Dendritic cell treated with granulocyte-macrophage colony-stimulating factor and Interleukin-4, amounts not matched to agents 40 ng/mL and 50 ng/mL, for 4 days (primary cell): Measurements from ENCODE around the gene NLRP6.
"Not testable (repeated sequence)": the region's sequence is repeated elsewhere in the genome, so short reads cannot be mapped to it uniquely, and the experiment has no call there.

ENCODE experiments used
- H3K27ac Mint-ChIP-seq: one replicate; pipeline ENCODE4 v1.8.0; 2022; ENCODE audit warnings: mild to moderate bottlenecking, mixed read lengths
- H3K27me3 Mint-ChIP-seq: one replicate; pipeline ENCODE4 v1.8.0; 2022; ENCODE audit warnings: mild to moderate bottlenecking, mixed read lengths
- H3K36me3 Mint-ChIP-seq: one replicate; pipeline ENCODE4 v1.8.0; 2022; ENCODE audit warnings: low read depth, mixed read lengths
- H3K4me1 Mint-ChIP-seq: one replicate; pipeline ENCODE4 v1.8.0; 2022; ENCODE audit warnings: low read depth, mixed read lengths
- H3K4me3 Mint-ChIP-seq: one replicate; pipeline ENCODE4 v1.8.0; 2022; ENCODE audit warnings: mild to moderate bottlenecking, moderate library complexity, mixed read lengths
- H3K9me3 Mint-ChIP-seq: one replicate; pipeline ENCODE4 v1.8.0; 2022; ENCODE audit warnings: mixed read lengths
- intact Hi-C: fragments of 100-400 bp; cut with micrococcal nuclease; formaldehyde crosslinking; loops from one replicate; pipeline ENCODE4 v1.15.0; 2022

Gene NLRP6

DNA sequence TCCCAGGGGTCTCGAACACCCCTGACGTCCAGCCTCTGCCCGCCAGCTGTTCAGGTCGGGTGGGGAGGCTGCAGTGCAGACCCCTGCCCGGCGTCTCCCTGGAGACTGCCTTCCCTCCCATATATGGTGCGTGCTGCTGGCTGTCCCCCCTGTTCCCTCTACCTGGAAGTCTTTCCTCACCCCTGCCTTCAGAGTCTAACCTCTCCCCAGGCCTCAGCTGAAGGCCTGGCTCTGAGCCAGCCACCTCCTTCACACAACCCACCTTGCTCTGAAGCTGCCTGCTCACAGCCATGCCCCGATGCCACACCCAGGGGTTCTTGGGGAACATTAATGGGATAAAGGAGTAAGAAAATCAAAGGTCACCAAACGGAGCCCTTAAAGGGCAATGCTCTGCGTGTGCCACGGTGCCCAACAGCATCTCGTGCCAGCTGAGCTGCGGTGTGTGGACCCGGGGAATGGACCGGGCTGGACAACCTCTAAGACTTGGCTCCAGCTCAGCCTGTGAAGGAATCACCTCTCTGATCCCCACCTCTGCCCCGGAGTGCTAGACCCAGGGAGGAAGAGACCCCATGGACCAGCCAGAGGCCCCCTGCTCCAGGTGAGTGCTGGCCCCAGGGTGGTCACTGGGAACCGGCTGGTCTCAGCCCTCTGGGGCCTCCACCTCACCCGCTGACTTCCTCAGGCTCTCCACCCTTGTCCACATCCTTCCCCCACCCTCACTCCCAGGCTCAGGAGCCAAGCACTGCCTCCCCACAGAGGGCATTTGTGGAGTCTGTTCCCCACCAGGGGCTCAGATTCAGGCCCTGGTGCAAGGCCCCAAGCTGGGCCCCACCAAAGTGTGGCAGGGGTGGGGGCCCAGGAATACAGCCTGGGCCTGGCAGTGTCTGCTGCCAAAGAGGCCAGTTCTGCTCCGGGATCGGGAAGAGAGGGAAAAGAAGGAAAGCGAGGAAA, at the start of gene NLRP6:
Gene NLRP6, plus strand, starts transcription at position 407 of the 951 bp plus-strand sequence. Its CDS starts 163 bp downstream, at position 570.
- no peaks in the 10 kb centered on the region for H3K36me3 Mint-ChIP-seq
- H3K27me3 Mint-ChIP-seq: peaks cover 69% of the 10 kb centered on the region
- intact Hi-C loops: no loop called here
- H3K27ac Mint-ChIP-seq: peak within 1 kb of the TSS; percentile 58
- H3K4me1 Mint-ChIP-seq: peaks cover 64% of the 10 kb centered on the region
- no peak within 1 kb of the TSS for H3K4me3 Mint-ChIP-seq
- no peaks in the 10 kb centered on the region for H3K9me3 Mint-ChIP-seq

DNA sequence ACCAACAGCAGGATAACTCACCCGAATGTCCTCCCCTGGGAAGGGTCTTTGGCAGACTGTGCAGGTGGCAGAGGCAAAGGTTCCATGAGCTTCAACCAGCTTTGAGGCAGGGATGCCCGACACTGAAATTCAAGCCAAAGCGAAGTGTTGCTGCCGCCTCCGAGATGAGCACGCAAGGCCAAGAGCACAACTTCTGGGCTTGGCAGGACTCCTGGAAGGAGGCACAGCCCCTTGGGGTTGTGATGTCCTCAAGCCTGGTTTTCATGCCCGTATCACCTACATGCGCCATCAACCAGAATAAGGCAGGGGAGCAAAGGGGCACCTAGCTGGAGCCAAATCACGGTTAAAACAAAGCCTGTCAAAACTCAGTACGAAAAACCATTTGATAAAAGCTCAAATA, 47.8 kb upstream of the NLRP6 start:
- Mint-ChIP-seq H3K36me3 (peaks cover 38% of the 10 kb centered on the region), H3K4me3 (no peak overlapping the region), H3K27ac (no peak overlapping the region), H3K9me3 (no peaks in the 10 kb centered on the region), H3K4me1 (peaks cover 7% of the 10 kb centered on the region), H3K27me3 (no peaks in the 10 kb centered on the region)
- intact Hi-C loops: no loop called here

DNA sequence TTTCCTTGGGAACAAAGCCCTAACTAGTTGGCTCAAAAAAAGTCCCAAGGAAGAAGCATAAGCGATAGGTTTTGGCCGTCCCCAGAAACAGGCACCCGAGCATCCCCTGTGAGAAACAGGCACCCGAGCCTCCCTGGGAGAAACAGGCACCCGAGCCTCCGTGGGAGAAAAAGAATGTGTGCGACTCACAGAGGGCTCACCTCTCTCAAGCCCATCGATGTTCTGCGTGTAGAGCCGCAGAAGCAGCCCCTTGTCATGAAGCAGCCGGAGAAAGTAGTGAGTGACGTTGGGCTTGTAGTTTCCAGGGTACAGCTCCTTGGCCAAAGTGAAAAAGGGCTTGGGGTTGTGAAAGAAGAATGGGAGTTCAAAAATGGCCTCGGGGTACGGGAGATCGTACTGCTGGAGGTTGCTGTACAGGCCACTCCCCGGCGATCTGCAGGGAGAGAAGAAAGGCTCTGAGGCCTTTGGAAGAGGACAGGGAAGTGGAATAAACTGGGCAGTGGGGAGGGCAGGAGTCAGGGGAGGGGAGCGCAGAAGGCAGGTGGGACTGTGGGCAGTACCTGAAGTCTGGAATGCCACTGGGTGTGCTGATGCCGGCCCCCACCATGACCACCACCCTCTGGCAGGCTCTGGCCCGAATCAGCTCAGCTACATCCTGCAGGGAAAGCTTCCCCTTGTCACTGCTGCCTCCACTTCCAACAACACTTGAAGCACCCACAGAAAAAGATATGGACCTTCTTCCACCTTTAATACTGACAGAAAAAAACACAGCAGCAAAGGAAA, 45.2 kb upstream of the NLRP6 start:
- Mint-ChIP-seq H3K36me3 (peaks cover 40% of the 10 kb centered on the region), H3K4me1 (peaks cover 11% of the 10 kb centered on the region), H3K4me3 (no peak overlapping the region), H3K27me3 (no peaks in the 10 kb centered on the region), H3K9me3 (no peaks in the 10 kb centered on the region), H3K27ac (no peak overlapping the region)
- intact Hi-C loops: no loop called here

DNA sequence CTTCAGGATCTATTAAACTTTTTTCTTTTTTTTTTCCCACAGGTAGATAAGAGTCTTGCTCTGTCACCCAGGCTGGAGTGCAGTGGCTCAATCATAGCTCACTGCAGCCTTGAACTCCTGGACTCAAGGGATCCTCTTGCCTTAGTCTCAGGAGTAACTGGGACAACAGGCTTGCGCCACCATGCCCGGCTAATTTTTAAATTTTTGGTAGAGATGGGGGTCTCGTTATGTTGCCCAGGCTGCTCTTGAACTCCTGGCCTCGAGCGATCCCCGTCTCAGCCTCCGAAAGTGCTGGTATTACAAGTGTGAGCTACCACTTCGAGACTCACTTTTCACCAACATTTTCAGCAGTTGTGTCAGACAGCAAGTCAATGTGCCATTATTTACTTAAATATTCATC, 43.0 kb upstream of the NLRP6 start:
- Mint-ChIP-seq H3K9me3 (no peaks in the 10 kb centered on the region), H3K36me3 (peaks cover 41% of the 10 kb centered on the region), H3K27me3 (no peaks in the 10 kb centered on the region), H3K27ac (peak overlapping the region; percentile 96), H3K4me1 (peaks cover 19% of the 10 kb centered on the region), H3K4me3 (peak overlapping the region; percentile 87)
- intact Hi-C loops: no loop called here

DNA sequence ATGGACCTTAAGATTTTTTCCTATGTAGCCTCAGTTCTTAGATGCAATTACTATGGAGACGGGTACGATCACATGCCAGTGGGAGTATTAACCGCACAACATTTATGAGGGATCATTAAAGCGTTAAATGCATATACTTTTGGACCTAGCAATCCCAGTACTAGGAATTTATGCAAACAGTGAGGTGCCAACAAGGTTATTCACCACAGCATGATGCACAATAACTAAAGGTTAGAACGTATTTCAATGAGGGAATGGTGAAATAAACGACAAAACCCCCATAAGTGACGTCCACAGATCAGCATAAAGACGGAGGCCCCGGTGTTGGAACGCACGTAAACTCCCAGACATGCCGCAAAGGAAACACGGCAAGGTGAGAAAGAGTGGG, 42.6 kb upstream of the NLRP6 start:
- H3K27me3 Mint-ChIP-seq: no peaks in the 10 kb centered on the region
- H3K27ac Mint-ChIP-seq: peak overlapping the region; percentile 96
- H3K9me3 Mint-ChIP-seq: no peaks in the 10 kb centered on the region
- intact Hi-C loops: no loop called here
- H3K4me3 Mint-ChIP-seq: peak overlapping the region; percentile 87
- peaks cover 19% of the 10 kb centered on the region for H3K4me1 Mint-ChIP-seq
- peaks cover 41% of the 10 kb centered on the region for H3K36me3 Mint-ChIP-seq

DNA sequence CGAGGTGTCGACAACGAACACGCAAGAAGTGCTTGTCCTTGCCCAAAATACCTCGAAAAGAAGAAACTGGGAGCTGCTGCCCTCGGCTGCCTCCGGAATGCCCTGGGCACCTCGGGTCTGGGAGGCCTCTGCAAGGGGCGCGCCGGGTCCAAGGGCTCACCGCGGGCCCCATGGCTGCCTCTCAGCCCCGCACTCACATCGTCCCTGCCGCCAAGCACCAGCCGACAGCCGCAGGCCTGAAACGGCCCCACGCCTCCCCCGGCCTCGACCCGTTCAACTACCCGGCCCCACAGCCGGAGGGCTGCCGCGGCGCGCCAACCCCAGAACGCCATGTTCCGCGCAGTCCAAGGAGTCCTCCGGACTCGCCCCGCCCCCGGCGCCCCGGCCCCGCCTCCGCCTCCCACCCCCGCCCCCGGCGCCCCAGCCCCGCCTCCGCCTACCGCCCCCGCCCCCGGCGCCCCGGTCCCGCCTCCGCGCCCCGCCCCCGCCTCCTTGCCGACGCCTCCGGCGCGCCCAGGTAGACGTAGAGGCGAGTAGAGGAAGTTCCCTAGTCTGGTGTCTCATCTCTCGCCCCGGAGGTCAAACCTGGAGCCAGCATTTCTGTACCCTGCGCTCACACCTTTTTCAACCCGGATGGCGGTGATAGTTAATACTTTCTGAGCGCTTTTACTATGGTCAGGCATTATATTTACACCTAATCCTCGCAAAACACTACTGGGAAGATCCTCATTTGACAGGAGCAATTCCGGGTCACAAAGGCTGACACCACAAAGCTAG, 42.0 kb upstream of the NLRP6 start, which contains the start of gene SIRT3:
Gene SIRT3, minus strand, starts transcription at position 346 of the 777 bp plus-strand sequence. Its CDS starts 14 bp downstream, at position 332.
- no peaks in the 10 kb centered on the region for H3K27me3 Mint-ChIP-seq
- no peaks in the 10 kb centered on the region for H3K9me3 Mint-ChIP-seq
- peak within 1 kb of the TSS; percentile 95 for H3K4me3 Mint-ChIP-seq
- H3K27ac Mint-ChIP-seq: peak within 1 kb of the TSS; percentile 96
- H3K36me3 Mint-ChIP-seq: peaks cover 47% of the 10 kb centered on the region
- intact Hi-C loops: loop anchor here (1.0 kb wide), 2 partner anchors 28 to 32 kb away; no protein-coding TSS in a partner anchor
- H3K4me1 Mint-ChIP-seq: peaks cover 19% of the 10 kb centered on the region

DNA sequence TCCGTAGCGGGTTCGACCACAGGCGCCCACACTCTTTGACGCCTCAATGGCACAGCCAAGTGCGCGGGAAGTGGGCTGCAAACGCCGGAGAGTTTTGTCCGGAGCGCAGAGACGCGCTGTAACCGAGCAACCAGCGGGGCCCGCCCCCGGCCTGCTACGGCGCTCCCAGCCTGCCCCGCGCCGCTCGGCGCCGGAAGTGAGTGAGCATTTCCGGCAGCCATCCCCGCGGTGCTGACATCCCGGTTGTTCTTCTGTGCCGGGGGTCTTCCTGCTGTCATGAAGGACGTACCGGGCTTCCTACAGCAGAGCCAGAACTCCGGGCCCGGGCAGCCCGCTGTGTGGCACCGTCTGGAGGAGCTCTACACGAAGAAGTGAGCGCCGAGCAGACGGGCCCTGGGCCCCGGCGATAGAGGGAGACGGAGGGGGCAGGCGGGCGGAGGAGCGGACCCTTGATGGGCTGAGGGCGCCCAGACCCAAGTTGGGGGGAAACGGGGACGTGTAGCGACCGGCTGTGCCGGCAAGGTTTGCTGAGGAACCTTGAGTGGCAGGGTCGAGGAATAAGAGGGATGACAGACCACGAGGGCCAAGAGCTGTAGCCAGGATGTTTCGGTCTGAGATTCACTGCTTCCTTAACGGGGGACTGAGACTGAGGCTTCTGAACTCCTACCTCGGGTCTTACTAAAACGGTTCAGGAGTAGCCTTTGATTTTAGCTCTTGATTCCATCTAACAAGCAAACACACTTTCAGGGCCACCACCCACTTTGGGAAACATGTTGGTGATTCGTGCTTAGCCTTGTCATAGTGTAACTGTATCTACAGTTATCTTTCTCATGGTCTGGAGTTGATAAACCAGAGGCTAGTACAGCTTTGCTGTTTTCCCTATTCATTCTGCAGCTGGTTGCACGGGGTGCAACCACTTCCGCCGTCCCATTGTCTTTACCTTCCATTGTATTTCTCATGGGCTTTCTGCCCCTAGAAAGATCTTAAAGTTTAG, 41.1 kb upstream of the NLRP6 start, which contains the start of gene PSMD13:
Gene PSMD13, plus strand, starts transcription at position 203 of the 994 bp plus-strand sequence. Its CDS starts 74 bp downstream, at position 277.
- Mint-ChIP-seq H3K27ac (peak within 1 kb of the TSS; percentile 96), H3K9me3 (no peaks in the 10 kb centered on the region), H3K27me3 (no peaks in the 10 kb centered on the region), H3K4me1 (peaks cover 27% of the 10 kb centered on the region), H3K4me3 (peak within 1 kb of the TSS; percentile 95), H3K36me3 (peaks cover 56% of the 10 kb centered on the region)
- intact Hi-C loops: loop anchor here (1.0 kb wide), 2 partner anchors 29 to 31 kb away; no protein-coding TSS in a partner anchor

DNA sequence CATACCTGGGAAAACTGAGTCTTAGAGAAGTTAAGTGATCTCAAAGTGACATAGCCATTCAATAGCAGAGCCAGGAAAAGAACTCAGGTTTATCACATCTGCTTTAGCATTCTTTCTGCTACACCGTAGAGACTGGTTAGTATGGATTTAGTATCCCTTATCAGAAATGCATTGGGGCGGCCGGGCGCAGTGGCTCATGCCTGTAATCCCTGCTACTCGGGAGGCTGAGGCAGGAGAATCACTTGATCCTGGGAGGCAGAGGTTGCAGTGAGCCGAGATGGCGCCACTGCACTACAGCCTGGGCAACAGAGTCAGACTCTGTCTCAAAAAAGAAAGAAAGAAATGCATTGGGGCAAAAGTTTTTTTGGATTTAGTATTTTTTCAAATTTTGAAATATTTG, 39.9 kb upstream of the NLRP6 start:
- intact Hi-C loops, H3K27me3 Mint-ChIP-seq, H3K4me3 Mint-ChIP-seq, H3K27ac Mint-ChIP-seq, H3K9me3 Mint-ChIP-seq: not testable (repeated sequence)
- peaks cover 29% of the 10 kb centered on the region for H3K4me1 Mint-ChIP-seq
- H3K36me3 Mint-ChIP-seq: peaks cover 59% of the 10 kb centered on the region

DNA sequence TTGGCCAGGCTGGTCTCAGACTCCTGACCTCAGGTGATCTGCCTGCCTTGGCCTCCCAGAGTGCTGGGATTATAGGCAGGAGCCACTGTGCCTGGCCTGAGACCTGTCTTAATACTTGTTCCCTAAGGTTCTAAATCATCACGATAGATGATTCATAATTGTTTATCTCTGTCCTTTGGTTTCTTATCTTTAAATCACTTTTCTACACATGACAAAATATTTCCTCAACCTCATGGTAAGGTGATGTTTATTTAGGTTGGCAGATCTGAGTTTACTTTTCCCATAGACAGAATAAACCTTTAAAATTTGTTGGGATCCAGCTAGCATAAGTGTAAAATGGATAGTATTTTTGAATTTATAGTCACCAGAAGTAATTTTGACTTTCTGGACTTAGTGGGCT, 37.9 kb upstream of the NLRP6 start:
- Mint-ChIP-seq H3K9me3 (no peaks in the 10 kb centered on the region), H3K36me3 (peaks cover 77% of the 10 kb centered on the region), H3K27me3 (no peaks in the 10 kb centered on the region), H3K27ac (no peak overlapping the region), H3K4me3 (no peak overlapping the region), H3K4me1 (peaks cover 23% of the 10 kb centered on the region)
- intact Hi-C loops: no loop called here

DNA sequence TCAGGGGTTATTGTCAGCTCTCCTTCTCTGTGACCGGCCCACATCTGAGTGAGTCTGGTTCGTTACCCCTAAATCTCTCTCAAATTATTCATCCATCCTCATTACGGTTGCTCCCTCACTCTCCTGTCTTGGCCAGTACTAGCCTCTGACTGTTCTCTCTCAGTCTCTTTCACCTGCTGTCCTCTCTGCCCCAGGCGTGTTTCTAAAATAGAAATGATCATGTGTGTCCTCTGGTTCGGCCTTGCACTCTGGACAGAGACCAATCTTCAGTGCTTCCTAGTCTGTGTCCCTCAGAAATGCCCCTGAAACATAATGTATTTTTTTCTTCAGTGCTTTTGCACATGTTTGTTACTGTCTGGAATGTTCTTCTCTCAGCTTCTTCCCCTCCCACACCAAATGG, 36.6 kb upstream of the NLRP6 start:
- peaks cover 17% of the 10 kb centered on the region for H3K4me1 Mint-ChIP-seq
- no peaks in the 10 kb centered on the region for H3K27me3 Mint-ChIP-seq
- H3K9me3 Mint-ChIP-seq: no peaks in the 10 kb centered on the region
- no peak overlapping the region for H3K27ac Mint-ChIP-seq
- peaks cover 89% of the 10 kb centered on the region for H3K36me3 Mint-ChIP-seq
- intact Hi-C loops: no loop called here
- H3K4me3 Mint-ChIP-seq: no peak overlapping the region

DNA sequence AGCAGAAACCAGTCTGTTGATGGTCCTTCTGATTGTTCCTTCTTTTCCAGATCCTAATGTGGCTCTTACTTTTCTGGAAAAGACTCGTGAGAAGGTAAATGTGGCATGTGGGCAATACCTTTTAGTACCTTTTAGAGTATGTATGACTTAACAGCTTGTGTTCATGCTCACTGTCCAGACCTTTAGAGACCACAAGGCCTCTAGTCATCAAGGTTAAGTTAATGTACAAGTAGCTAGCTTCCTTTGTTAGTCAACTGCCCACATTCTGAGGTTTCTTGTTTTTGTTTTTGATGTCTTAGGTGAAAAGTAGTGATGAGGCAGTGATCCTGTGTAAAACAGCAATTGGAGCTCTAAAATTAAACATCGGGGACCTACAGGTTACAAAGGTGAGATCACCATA, 33.8 kb upstream of the NLRP6 start:
- no peaks in the 10 kb centered on the region for H3K9me3 Mint-ChIP-seq
- intact Hi-C loops: no loop called here
- peaks cover 99% of the 10 kb centered on the region for H3K36me3 Mint-ChIP-seq
- no peak overlapping the region for H3K27ac Mint-ChIP-seq
- H3K27me3 Mint-ChIP-seq: no peaks in the 10 kb centered on the region
- peaks cover 17% of the 10 kb centered on the region for H3K4me1 Mint-ChIP-seq
- H3K4me3 Mint-ChIP-seq: no peak overlapping the region

DNA sequence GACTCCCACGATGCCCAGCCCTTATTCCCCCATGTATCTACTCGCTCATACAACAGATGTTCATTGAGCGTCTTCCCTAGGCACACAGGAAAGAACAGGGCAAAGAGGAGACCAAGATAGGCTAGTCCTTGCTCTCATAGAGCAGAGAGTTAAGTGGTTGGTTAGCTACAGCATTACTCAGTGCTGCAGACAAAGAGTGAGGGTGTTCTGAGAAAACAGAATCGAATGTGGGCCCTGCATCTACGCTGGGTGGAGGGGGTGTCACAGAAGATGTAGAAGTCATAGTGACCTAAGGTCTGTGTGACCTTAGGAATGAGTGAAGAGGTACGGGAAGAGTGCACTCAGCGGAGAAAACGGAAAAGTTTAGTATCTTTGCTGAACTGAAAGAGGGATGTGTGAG, 29.1 kb upstream of the NLRP6 start:
- H3K27ac Mint-ChIP-seq: no peak overlapping the region
- intact Hi-C loops: no loop called here
- no peak overlapping the region for H3K4me3 Mint-ChIP-seq
- no peaks in the 10 kb centered on the region for H3K27me3 Mint-ChIP-seq
- no peaks in the 10 kb centered on the region for H3K9me3 Mint-ChIP-seq
- H3K4me1 Mint-ChIP-seq: peaks cover 9% of the 10 kb centered on the region
- peaks cover 95% of the 10 kb centered on the region for H3K36me3 Mint-ChIP-seq
